ENCODE data around the gene AMD1.
"Not testable (repeated sequence)": the region's sequence is repeated elsewhere in the genome, so short reads cannot be mapped to it uniquely, and the experiment has no call there.

The AMD1 gene

DNA sequence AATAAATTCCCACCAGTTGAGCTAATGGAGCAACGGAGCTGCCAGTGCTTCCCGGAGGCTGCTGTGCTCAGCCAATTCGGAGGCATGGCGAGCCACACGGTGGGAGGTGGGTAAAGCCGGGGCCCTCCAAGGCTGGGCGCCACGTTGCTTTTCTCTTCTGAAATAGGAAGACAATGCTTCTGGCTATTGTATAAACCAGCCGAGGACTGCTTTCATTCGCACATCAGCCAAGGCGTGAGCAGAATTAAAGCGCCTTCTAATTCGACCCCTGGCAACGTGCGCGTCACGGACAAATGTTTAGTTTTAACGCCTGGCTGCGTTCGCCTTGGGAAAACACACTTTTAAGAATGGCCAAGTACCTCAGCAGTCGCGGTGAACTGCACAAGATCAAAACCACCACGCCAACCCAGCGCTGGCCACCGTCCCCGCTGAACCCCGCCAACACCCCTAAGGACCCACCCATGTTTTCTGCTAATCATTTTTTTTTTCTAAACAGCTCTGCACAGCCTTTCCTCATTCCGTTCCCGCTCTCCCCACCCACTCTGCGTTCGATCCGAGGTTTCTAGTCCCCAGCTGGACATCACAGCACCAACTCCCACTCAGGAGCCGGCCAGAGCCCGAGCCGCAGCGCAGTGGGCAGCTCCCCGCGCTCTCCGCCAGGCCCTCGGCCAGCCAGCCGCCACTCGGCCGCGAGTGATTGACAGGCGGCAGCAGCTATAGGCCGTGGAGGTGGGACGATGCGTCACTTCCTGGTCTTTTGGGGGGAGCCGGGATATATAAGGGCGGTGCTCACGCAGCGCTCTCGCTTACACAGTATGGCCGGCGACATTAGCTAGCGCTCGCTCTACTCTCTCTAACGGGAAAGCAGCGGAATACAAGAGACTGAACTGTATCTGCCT, at the start of gene AMD1:
TSS of gene AMD1 (plus strand) at position 805 of the 899 bp plus-strand sequence. CDS start 321 bp downstream, outside the sequence.
- TF ChIP-seq, protein P1, sequence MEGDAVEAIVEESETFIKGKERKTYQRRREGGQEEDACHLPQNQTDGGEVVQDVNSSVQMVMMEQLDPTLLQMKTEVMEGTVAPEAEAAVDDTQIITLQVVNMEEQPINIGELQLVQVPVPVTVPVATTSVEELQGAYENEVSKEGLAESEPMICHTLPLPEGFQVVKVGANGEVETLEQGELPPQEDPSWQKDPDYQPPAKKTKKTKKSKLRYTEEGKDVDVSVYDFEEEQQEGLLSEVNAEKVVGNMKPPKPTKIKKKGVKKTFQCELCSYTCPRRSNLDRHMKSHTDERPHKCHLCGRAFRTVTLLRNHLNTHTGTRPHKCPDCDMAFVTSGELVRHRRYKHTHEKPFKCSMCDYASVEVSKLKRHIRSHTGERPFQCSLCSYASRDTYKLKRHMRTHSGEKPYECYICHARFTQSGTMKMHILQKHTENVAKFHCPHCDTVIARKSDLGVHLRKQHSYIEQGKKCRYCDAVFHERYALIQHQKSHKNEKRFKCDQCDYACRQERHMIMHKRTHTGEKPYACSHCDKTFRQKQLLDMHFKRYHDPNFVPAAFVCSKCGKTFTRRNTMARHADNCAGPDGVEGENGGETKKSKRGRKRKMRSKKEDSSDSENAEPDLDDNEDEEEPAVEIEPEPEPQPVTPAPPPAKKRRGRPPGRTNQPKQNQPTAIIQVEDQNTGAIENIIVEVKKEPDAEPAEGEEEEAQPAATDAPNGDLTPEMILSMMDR (IDR thresholded peaks at IDR 0.05; ENCODE audit: control extremely low read depth, extremely low read depth, low read depth, missing control alignments): no peak
- POLR2A ChIA-PET: interaction anchor here (0.6 to 5.2 kb wide), 48 partner anchors 9 to 836 kb away, joined by 3 to 123 read pairs (median 4); partner anchors contain the start of genes CDK19, GTF3C6, RPF2 and SLC16A10
- CTCF ChIA-PET: interaction anchor here (0.7 to 2.2 kb wide), 8 partner anchors 8 to 346 kb away, joined by 3 to 15 read pairs (median 4); no protein-coding TSS in a partner anchor
- peak; percentile 98 for DNase-seq (ENCODE audit: extremely low spot score)

DNA sequence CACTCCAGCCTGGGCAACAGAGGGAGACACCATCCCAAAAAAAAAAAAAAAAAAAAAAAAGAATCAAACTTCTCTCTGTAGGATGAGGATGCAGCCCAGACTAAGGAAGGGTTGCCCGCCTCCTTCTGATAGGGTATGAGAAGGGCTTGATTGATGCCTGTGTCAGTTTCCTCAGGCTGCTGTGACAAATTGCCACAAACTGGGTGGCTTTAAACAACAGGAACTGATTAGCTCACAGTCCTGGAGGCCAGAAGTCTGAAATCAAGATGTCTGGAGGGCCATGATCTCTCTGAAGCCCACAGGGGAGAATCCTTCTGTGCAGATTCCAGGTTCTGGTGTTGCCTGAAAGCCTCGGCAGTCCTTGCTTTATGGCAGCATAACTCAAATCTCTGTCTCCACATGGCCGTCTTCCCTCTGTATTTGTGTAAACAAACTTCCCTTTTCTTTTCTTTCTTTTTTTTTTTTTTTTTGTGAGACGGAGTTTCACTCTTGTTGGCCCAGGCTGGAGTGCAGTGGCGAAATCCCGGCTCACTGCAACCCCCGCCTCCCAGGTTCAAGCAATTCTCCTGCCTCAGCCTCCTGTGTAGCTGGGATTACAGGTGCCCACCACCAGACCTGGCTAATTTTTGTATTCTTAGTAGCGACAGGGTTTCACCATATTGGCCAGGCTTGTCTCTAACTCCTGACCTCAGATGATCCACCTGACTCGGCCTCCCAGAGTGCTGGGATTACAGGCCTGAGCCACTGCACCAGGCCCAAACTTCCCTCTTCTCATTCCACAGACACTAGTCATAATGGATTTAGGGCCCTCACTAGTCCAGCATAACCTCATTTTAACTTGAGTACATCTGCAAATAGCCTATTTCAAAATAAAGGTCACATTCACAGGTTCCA, 48.1 kb upstream of the AMD1 start:
- DNase-seq (ENCODE audit: extremely low spot score): no peak
- POLR2A ChIA-PET: interaction anchor here (1.9 kb wide), 1 partner anchor 12 kb away, joined by 16 read pairs; the partner anchor contains the start of gene CDK19
- CTCF ChIA-PET: interaction anchor here (1.0 to 2.0 kb wide), 3 partner anchors 11 to 44 kb away, joined by 3 to 6 read pairs (median 4); partner anchors contain the start of gene CDK19
- TF ChIP-seq, protein P1 (IDR thresholded peaks at IDR 0.05; ENCODE audit: control extremely low read depth, extremely low read depth, low read depth, missing control alignments): no peak

DNA sequence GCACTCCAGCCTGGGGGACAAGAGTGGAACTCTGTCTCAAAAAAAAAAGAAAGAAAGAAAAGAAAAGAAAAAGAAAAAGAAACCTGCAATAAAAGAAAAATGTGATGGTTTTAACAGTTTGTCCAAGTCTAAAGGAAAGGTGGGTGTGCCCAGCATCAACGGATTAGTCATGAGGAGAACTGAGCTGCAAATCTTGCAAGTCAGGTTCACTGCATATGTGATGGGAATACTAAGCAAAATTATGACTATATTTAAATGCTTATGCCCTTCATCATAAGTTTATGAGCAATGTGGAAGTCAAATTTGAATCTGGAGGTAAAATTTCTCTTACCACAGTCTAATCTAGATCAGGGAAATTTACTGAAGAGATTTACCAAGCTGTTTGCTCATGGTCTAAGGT, 46.2 kb upstream of the AMD1 start:
- no peak for DNase-seq (ENCODE audit: extremely low spot score)
- ChIA-PET CTCF (interaction anchor here (1.0 to 2.0 kb wide), 4 partner anchors 10 to 42 kb away, joined by 3 to 6 read pairs (median 4); partner anchors contain the start of gene CDK19), POLR2A (interaction anchor here (0.6 to 2.5 kb wide), 2 partner anchors 46 to 51 kb away, joined by 3 to 13 read pairs; partner anchors contain the start of gene AMD1)
- TF ChIP-seq, protein P1 (IDR thresholded peaks at IDR 0.05; ENCODE audit: control extremely low read depth, extremely low read depth, low read depth, missing control alignments): no peak

DNA sequence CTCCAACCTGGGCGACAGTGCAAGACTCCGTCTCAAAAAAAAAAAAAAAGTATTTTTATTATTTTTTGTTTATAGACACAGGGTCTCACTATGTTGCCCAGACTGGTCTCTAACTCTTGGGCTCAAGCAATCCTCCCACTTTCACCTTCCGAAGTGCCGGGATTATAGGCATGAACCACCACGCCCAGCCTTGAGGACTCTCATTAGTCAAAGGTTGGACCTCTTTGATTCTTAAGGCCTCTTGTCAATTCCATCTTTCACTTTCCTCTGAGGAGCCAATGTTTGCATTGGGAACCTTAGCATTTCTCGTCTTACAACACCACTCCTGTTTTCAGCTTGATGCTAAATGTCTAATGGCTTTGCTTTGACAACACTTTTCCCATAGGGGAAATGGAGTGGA, 43.2 kb upstream of the AMD1 start:
- ChIA-PET CTCF (no interaction called here), POLR2A (no interaction called here)
- TF ChIP-seq, protein P1 (IDR thresholded peaks at IDR 0.05; ENCODE audit: control extremely low read depth, extremely low read depth, low read depth, missing control alignments): no peak

DNA sequence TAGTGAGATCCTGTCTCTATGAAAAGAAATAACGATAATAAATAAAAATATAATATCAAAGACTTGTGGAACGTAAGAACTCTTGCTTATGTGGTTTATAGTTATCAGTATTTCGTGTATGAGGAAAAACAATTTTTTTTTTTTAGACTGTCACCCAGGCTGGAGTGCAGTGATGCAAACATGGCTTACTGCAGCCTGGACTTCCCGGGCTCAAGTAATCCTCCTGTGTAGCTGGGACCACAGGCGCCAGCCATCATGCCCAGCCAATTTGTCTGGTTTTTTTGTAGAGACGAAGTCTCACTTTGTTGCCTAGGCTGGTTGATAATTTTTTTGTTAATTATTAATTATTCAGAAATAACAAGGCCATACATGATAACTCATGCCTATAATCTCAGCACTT, 40.8 kb upstream of the AMD1 start:
- POLR2A ChIA-PET: no interaction called here
- CTCF ChIA-PET: interaction anchor here (1.1 to 1.2 kb wide), 2 partner anchors 10 to 12 kb away, joined by 3 to 4 read pairs; no protein-coding TSS in a partner anchor
- TF ChIP-seq, protein P1 (IDR thresholded peaks at IDR 0.05; ENCODE audit: control extremely low read depth, extremely low read depth, low read depth, missing control alignments): no peak
- no peak for DNase-seq (ENCODE audit: extremely low spot score)

More for the DNA sequence above, 43.2 kb upstream of the AMD1 start:
- no peak for DNase-seq (ENCODE audit: extremely low spot score)

DNA sequence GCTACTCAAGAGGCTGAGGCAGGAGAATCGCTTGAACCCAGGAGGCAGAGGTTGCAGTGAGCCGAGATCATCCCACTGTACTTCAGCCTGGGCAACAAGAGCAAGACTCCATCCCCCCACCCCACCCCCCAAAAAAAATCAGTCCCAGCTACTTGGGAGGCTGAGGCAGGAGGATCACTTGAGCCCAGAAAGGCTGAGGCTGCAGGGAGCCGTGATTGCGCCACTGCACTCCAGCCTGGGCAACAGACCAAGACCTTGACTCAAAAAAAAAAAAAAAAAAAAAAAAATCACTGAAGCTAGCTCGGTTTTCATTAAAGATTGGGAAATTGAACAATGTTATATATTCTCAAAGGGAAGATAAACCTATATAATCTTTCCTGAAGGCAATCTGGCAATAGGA, 38.8 kb upstream of the AMD1 start:
- DNase-seq (ENCODE audit: extremely low spot score); POLR2A ChIA-PET; CTCF ChIA-PET: not testable (repeated sequence)

Measured in GM10248 (cell line).